Upper lobe of right lung (tissue), 1 donor: ENCODE data around the gene CD37. TPM values are rescaled to one million over a fixed set of nuclear protein-coding genes. Genes with fewer than 3 reads are reported as not detected.
"Not testable (repeated sequence)": the region's sequence is repeated elsewhere in the genome, so short reads cannot be mapped to it uniquely, and the experiment has no call there.

ENCODE experiments used
- ATAC-seq: fragments of 200-7000 bp; cut with Tn5 transposase; one replicate; pipeline ENCODE4 v1.9.1; 2020; ENCODE audit warnings: mild to moderate bottlenecking, moderate library complexity
- DNase-seq: peaks from one replicate; pipeline ENCODE4 v3.0.0-alpha.2; 2020
- H3K27ac ChIP-seq: fragments of 200-600 bp; one replicate; pipeline ENCODE4 v1.8.0; 2022
- H3K27me3 ChIP-seq: fragments of 200-600 bp; one replicate; pipeline ENCODE4 v1.8.0; 2022; ENCODE audit warnings: mild to moderate bottlenecking
- H3K36me3 ChIP-seq: fragments of 200-600 bp; one replicate; pipeline ENCODE4 v1.8.0; 2022
- H3K4me1 ChIP-seq: fragments of 200-600 bp; one replicate; pipeline ENCODE4 v1.8.0; 2022
- H3K4me3 ChIP-seq: fragments of 200-600 bp; one replicate; pipeline ENCODE4 v1.8.0; 2022; ENCODE audit warnings: mild to moderate bottlenecking
- H3K9me3 ChIP-seq: fragments of 200-600 bp; one replicate; pipeline ENCODE4 v1.8.0; 2022
- CTCF ChIP-seq: fragments of 200-600 bp; IDR thresholded peaks from one replicate; pipeline ENCODE4 v1.8.0; 2022; ENCODE audit warnings: antibody characterized with exemption
- intact Hi-C: fragments of 100-400 bp; cut with DNase I; formaldehyde crosslinking; loops from one replicate; pipeline ENCODE4 v1.11.0; 2022
- total RNA-seq: library from RNA; stranded (reverse); fragmentation: NEBNext Ultra II Directional; extraction: Animal tissue kit (Norgen Biotek cat#: 25700); gene quantifications from one replicate; pipeline ENCODE4 v1.2.1, GENCODE V29; 2021
- donor health status: DM: no; HTN: yes; CAD: no; lungs with severe emphysema.

The CD37 gene
- total RNA-seq, 1 donor from 2014 or later = 101 TPM

GRCh38 chr19:49295208-49295880 is 39.9 kb upstream of the CD37 start:
- ATAC-seq (no peak), DNase-seq (no peak)
- Histone ChIP-seq H3K36me3 (no peaks in the 10 kb centered on the region), H3K4me3 (no peak overlapping the region), H3K9me3 (no peaks in the 10 kb centered on the region), H3K27me3 (no peaks in the 10 kb centered on the region), H3K4me1 (no peaks in the 10 kb centered on the region), H3K27ac (no peak overlapping the region)
- intact Hi-C loops = no loop called here
- TF ChIP-seq CTCF = no peak

DNA sequence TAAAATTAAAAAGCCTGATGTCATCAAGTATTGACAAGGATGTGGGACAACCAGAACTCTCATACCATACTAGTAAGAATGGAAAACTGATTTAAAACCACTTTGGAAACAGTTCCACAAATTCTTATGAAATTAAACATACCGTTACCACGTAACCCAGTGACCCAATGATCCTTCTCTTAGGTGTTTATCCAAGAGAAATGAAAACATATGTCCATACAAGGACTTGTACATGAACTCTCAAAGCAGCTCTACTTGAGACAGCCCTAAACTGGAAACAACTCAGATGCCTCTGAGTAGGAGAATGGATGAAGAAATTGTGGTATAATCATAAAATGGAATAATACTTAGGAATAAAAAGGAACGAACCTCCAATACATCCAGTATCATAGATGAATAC is 37.8 kb upstream of the CD37 start:
- H3K4me3 ChIP-seq = no peak overlapping the region
- no peak overlapping the region for H3K27ac ChIP-seq
- no peak for DNase-seq
- ATAC-seq = no peak
- no peaks in the 10 kb centered on the region for H3K9me3 ChIP-seq
- intact Hi-C loops = no loop called here
- H3K36me3 ChIP-seq = no peaks in the 10 kb centered on the region
- TF ChIP-seq CTCF = no peak
- no peaks in the 10 kb centered on the region for H3K4me1 ChIP-seq
- no peaks in the 10 kb centered on the region for H3K27me3 ChIP-seq

DNA sequence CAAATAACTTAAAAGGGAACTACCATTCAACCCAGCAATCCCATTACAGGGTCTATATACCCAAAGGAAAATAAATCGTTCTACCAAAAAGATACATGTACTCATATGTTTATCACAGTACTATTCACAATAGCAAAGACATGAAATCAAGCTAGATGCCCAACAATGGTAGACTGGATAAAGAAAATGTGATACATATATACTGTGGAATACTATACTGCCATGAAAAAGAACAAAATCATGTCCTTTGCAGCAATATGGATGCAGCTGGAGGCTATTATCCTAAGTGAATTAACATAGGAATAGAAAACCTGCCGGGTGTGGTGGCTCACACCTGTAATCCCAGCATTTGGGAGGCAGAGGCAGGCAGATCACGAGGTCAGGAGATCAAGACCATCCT is 36.6 kb upstream of the CD37 start:
- intact Hi-C loops, ATAC-seq, H3K27me3 ChIP-seq, H3K4me1 ChIP-seq, H3K36me3 ChIP-seq, H3K9me3 ChIP-seq, DNase-seq, H3K4me3 ChIP-seq, H3K27ac ChIP-seq: not testable (repeated sequence)

DNA sequence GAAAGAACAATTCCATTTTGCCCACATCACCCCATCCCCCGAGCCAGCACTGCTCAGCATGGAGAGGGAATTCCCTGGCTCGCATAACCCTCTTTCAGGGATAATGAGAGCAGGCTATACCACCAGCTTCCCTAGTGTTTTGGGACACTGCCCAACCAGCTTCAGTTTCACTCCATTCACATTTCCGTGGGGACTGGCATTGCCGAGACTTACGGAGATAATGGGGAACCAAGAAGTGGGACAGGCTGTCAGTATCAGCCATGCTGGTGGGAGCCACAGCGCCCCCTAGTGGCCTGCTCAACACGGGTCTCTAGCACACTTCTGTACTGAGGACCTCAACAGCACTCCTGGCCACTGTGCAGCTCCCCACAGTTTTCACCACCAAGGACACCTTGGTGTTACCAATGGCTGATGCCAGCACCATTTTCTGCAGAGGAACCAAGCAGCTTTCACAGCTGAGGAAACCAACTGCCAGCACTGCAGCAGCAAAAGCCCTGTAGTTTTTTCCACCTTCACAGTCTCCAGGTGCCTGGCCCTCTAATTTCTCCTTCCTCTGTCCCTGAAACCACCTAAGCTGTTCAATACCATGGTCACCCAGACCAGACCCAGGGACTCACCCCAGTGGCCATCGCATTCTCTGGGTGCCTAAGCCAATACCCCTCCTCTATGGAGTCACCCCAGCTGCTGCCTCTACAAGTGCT is 33.9 kb upstream of the CD37 start:
- intact Hi-C loops = no loop called here
- Histone ChIP-seq H3K27ac (no peak overlapping the region), H3K9me3 (no peaks in the 10 kb centered on the region), H3K36me3 (no peaks in the 10 kb centered on the region), H3K4me1 (no peaks in the 10 kb centered on the region), H3K27me3 (no peaks in the 10 kb centered on the region), H3K4me3 (peak overlapping the region; percentile 9)
- DNase-seq = peak; percentile 91
- peak; percentile 100 for ATAC-seq
- TF ChIP-seq CTCF = peak; percentile 90

- Histone ChIP-seq H3K4me1 (no peaks in the 10 kb centered on the region), H3K27ac (no peak overlapping the region), H3K9me3 (no peaks in the 10 kb centered on the region), H3K4me3 (no peak overlapping the region), H3K27me3 (no peaks in the 10 kb centered on the region), H3K36me3 (no peaks in the 10 kb centered on the region)
- ATAC-seq (peak; percentile 28), DNase-seq (no peak)
- TF ChIP-seq CTCF = no peak
- intact Hi-C loops = no loop called here
Measured at GRCh38 chr19:49301866-49302252, 33.3 kb upstream of the CD37 start.

DNA sequence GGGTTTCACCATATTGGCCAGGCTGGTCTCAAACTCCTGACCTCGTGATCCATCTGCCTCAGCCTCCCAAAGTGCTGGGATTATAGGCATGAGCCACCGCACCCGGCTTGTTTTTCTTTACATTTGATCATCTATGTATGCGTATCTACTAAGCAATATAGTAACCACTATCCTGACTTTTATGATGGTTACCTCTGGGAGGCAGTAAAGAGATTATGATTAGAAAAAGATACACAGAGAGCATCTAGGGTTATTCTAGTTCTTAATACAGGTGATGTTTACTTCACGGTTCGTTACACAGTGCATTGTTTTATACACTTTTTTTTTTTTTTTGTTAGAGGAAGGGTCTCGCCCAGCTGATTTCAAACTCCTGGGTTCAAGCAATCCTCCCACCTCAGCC is 28.5 kb upstream of the CD37 start:
- DNase-seq, H3K27me3 ChIP-seq, H3K27ac ChIP-seq, ATAC-seq, H3K36me3 ChIP-seq, H3K4me3 ChIP-seq, H3K4me1 ChIP-seq, intact Hi-C loops, H3K9me3 ChIP-seq: not testable (repeated sequence)
